Measurements from ENCODE around the gene PPFIA4. TPM values are rescaled to one million over a fixed set of nuclear protein-coding genes. Genes with fewer than 3 reads are reported as not detected.

Gene PPFIA4
- total and polyA plus RNA-seq, 8 donors: 0.09 to 0.82 (median 0.36) TPM

DNA sequence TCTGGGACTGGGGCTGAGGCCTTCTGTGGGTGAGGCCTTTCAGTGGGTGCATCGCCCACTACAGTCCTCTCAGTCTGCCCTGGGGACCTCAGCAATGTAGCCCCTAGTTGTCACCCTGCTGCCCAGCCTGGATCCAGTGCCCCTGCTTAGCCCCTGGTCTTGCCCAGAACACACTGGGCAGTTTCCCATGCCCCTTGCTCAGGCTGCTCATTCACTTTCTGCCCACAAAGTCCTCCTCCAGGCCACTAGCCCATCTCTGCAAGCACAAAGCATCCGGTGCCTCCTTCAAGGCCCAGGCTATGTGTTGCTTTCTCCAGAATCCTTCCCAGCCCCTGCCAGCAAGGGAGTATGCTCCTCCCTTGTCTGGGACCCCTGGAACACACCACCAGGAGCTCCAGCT, 95.9 kb downstream of the PPFIA4 start:
- TF ChIP-seq, protein P1, sequence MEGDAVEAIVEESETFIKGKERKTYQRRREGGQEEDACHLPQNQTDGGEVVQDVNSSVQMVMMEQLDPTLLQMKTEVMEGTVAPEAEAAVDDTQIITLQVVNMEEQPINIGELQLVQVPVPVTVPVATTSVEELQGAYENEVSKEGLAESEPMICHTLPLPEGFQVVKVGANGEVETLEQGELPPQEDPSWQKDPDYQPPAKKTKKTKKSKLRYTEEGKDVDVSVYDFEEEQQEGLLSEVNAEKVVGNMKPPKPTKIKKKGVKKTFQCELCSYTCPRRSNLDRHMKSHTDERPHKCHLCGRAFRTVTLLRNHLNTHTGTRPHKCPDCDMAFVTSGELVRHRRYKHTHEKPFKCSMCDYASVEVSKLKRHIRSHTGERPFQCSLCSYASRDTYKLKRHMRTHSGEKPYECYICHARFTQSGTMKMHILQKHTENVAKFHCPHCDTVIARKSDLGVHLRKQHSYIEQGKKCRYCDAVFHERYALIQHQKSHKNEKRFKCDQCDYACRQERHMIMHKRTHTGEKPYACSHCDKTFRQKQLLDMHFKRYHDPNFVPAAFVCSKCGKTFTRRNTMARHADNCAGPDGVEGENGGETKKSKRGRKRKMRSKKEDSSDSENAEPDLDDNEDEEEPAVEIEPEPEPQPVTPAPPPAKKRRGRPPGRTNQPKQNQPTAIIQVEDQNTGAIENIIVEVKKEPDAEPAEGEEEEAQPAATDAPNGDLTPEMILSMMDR (IDR thresholded peaks at IDR 0.05): no peak
- no peak overlapping the region for H3K4me3 ChIP-seq
- WGBS, 2 donors: 83 to 88% methylated on average over 2 of the region's 2 CpGs
- no peaks in the 10 kb centered on the region for H3K9me3 ChIP-seq
- no peak for FAIRE-seq
- no peak overlapping the region for H3K27ac ChIP-seq
- peaks cover 0 to 6% (median 0%) of the 10 kb centered on the region in 4 donors for H3K27me3 ChIP-seq
- no peak for ATAC-seq
- no peak for DNase-seq
- intact Hi-C loops (cut with DNase I): loop anchor here in 2 of 3 donors (5.0 kb wide), 2 partner anchors 50 to 95 kb away; no protein-coding TSS in a partner anchor
- no peaks in the 10 kb centered on the region for H3K36me3 ChIP-seq
- peaks cover 0 to 5% (median 3%) of the 10 kb centered on the region in 3 donors for H3K4me1 ChIP-seq

DNA sequence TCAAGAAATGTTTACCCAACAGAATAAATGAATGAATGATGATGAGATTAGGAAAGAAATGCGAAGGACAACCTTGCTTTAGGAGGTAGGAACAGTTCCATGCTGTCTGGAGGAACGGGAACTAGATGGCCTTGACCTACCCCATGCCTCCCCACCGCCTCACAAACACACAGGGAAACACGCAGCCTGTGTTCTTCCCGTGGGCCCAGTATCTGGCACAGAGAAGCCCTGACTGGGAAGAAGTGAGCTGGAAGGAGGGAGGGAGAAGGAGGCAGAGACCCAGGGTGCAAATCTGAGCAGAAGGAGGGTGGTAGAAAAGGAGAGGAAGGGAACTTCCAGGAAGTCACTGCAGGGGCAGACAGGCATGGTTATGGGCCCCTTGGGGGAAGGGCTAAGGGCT, 97.7 kb downstream of the PPFIA4 start:
- Histone ChIP-seq H3K27me3 (peaks cover 0 to 6% (median 0%) of the 10 kb centered on the region in 4 donors), H3K4me3 (no peak overlapping the region), H3K4me1 (peaks cover 8 to 11% (median 8%) of the 10 kb centered on the region in 3 donors), H3K27ac (no peak overlapping the region), H3K9me3 (no peaks in the 10 kb centered on the region), H3K36me3 (no peaks in the 10 kb centered on the region)
- DNase-seq: no peak
- no peak for FAIRE-seq
- ATAC-seq: no peak
- WGBS, 2 donors: 15 to 17% methylated on average over 5 of the region's 5 CpGs
- intact Hi-C loops (cut with DNase I): loop anchor here in 2 of 3 donors (5.0 kb wide), 2 partner anchors 48 to 93 kb away; no protein-coding TSS in a partner anchor
- TF ChIP-seq, protein P1 (IDR thresholded peaks at IDR 0.05): no peak

DNA sequence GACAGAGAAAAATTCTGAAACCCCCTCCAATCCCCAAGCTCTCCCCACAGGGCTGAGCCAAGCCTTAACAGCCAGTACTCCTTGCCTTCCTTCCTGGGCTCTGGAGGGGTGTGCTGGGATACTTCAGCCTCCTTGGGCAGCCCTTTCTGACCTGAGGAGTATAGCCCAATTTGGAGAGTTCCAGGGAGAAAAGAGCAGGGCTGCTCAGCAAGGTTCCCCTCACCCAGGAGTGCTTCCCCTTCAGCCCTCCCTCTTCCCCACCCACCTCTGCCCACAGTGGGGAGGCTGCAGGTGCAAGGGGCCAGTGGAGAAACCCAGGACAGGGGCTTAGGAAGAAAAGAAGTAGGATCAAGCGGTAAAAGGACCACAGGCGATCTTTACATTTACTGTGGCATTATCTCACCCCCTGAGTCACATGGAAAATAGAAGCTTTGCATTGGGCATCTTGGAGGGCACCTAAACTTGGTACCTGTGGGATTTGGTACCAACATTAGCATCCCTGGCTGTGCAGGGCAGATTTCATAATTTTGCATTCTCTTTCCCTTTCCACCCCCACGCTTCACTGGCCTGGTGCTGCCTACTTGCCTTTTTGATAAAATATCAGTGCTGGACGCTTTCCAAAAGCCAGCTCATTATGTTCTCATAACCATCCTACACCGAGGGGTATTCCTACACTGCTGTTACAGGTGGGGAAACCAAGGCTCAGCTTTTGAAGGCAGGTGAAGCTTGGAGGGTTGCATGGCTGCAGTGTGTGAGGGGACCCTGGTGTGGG, 98.4 kb downstream of the PPFIA4 start:
- ATAC-seq (no peak), FAIRE-seq (no peak), DNase-seq (no peak)
- WGBS, 2 donors: 37 to 53% methylated on average over 5 of the region's 5 CpGs
- no peak overlapping the region for H3K4me3 ChIP-seq
- H3K4me1 ChIP-seq: peaks cover 8 to 11% (median 8%) of the 10 kb centered on the region in 3 donors
- intact Hi-C loops (cut with DNase I): loop anchor here in 2 of 3 donors (5.0 kb wide), 2 partner anchors 48 to 93 kb away; no protein-coding TSS in a partner anchor
- H3K27me3 ChIP-seq: peaks cover 0 to 3% (median 0%) of the 10 kb centered on the region in 4 donors
- H3K36me3 ChIP-seq: no peaks in the 10 kb centered on the region
- TF ChIP-seq, protein P1 (IDR thresholded peaks at IDR 0.05): no peak
- H3K27ac ChIP-seq: no peak overlapping the region
- no peaks in the 10 kb centered on the region for H3K9me3 ChIP-seq

DNA sequence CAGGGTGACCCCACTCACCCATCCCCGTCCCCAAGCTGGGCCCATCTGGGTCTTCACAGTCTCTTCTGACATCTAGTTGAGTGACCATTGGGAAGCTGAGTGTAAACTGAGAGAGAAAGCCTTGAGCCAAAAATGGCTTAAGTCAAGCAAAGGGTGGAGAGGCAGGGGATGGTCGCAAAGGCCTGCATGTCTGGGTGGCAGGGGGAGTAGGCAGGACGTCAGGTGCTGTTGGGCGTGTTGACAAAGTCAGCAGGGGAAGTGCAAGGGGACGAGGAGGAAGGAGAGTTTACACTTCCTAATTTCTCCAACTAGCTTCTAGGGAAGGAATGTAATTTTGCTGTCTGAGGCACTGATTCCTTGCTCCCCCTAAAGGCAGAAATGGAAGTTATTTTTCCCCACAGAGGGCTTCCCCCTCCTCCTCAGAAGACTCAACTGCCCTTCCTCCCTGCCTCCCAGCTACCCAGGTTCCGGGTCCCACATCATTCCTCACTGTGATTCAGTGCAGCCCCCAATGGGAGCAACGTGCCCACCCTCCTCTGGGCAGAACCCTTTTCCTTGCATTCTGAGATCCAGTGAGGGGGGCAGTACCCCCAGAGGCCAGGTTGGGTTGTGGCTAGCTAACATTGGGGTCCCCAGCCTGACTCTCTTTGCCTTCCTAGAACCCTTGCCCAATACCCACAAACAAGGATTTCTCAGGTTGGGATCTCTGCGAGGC, 100.0 kb downstream of the PPFIA4 start:
- FAIRE-seq: no peak
- WGBS, 2 donors: 27 to 41% methylated on average over 8 of the region's 8 CpGs
- Histone ChIP-seq H3K4me3 (no peak overlapping the region), H3K36me3 (no peaks in the 10 kb centered on the region), H3K27ac (peak overlapping the region in 2 of 4 donors; percentile 5 to 69), H3K27me3 (no peaks in the 10 kb centered on the region), H3K4me1 (peaks cover 8 to 11% (median 8%) of the 10 kb centered on the region in 3 donors), H3K9me3 (no peaks in the 10 kb centered on the region)
- peak in 2 of 4 donors; percentile 7 to 12 for ATAC-seq
- TF ChIP-seq, protein P1 (IDR thresholded peaks at IDR 0.05): peak in 1 of 4 donors; percentile 18
- peak in 1 of 6 donors; percentile 10 for DNase-seq
- intact Hi-C loops (cut with DNase I): no loop called here
